Neural cell (in vitro differentiated cells): ENCODE results near the gene OR4D1. TPM values are rescaled to one million over a fixed set of nuclear protein-coding genes. Genes with fewer than 3 reads are reported as not detected.

Experiments
- H2AFZ ChIP-seq: fragments of 200-600, 300-800 bp; sonication (generic), shearing (Covaris generic); 2 replicates; pipeline ENCODE4 v1.6.0; 2014; ENCODE audit warnings: low read depth, mild to moderate bottlenecking, antibody characterized with exemption, low read length, moderate library complexity
- H3F3A ChIP-seq: fragments of 200-600 bp; shearing (Covaris generic); 2 replicates; pipeline ENCODE4 v1.6.1; 2016; ENCODE audit warnings: mild to moderate bottlenecking, moderate library complexity, mixed read lengths, antibody characterized with exemption, low read length; ENCODE audit not compliant: insufficient read depth, poor library complexity, severe bottlenecking
- H3K27ac ChIP-seq: fragments of 200-600, 300-800 bp; sonication (generic), shearing (Covaris generic); 2 replicates; pipeline ENCODE4 v1.5.1; 2014; ENCODE audit warnings: mild to moderate bottlenecking, low read length, moderate library complexity
- H3K27me3 ChIP-seq: fragments of 300-800, 200-600 bp; sonication (generic), shearing (Covaris generic); 2 replicates; pipeline ENCODE4 v1.6.0; 2014; ENCODE audit warnings: mild to moderate bottlenecking, low read depth, low read length, moderate library complexity; ENCODE audit not compliant: insufficient read depth
- H3K36me3 ChIP-seq: fragments of 300-800, 200-600 bp; sonication (generic), shearing (Covaris generic); 2 replicates; pipeline ENCODE4 v1.5.1; 2014; ENCODE audit warnings: mild to moderate bottlenecking, antibody characterized with exemption, low read length, moderate library complexity; ENCODE audit not compliant: insufficient read depth
- H3K4me2 ChIP-seq: fragments of 300-800, 200-600 bp; sonication (generic), shearing (Covaris generic); 2 replicates; pipeline ENCODE4 v1.6.0; 2014; ENCODE audit warnings: mild to moderate bottlenecking, low read length
- H3K4me3 ChIP-seq: fragments of 300-800, 200-600 bp; sonication (generic), shearing (Covaris generic); 2 replicates; pipeline ENCODE4 v1.5.1; 2014; ENCODE audit warnings: mild to moderate bottlenecking, low read length, moderate library complexity
- H3K79me2 ChIP-seq: fragments of 200-600 bp; shearing (Covaris generic); replicated peaks from 2 replicates; pipeline ENCODE4 v1.6.0; 2014; ENCODE audit warnings: mild to moderate bottlenecking, low read length, moderate library complexity; ENCODE audit not compliant: insufficient read depth
- H3K9ac ChIP-seq: fragments of 300-800, 200-600 bp; sonication (generic), shearing (Covaris generic); 2 replicates; pipeline ENCODE4 v1.6.1; 2016; ENCODE audit warnings: mild to moderate bottlenecking, low read length, mixed read lengths
- H3K9me2 ChIP-seq: fragments of 200-600 bp; shearing (Covaris generic); 2 replicates; pipeline ENCODE4 v1.6.1; 2016; ENCODE audit warnings: mild to moderate bottlenecking, low read length, mixed read lengths; ENCODE audit not compliant: insufficient read depth
- H3K9me3 ChIP-seq: fragments of 200-600, 300-800 bp; sonication (generic), shearing (Covaris generic); 2 replicates; pipeline ENCODE4 v1.6.1; 2016; ENCODE audit warnings: mild to moderate bottlenecking, mixed run types, low read length, moderate library complexity, mixed read lengths
- H4K20me1 ChIP-seq: fragments of 200-600 bp; shearing (Covaris generic); 2 replicates; pipeline ENCODE4 v1.6.1; 2016; ENCODE audit warnings: mild to moderate bottlenecking, mixed run types; ENCODE audit not compliant: insufficient read depth
- EP300 ChIP-seq: fragments of 450-650 bp; conservative IDR thresholded peaks from 2 replicates; pipeline ENCODE4 v1.6.1; 2014; ENCODE audit warnings: antibody characterized with exemption, mild to moderate bottlenecking, moderate library complexity; ENCODE audit not compliant: poor library complexity, severe bottlenecking
- EZH2 ChIP-seq: fragments of 200-600, 300-800 bp; shearing (Covaris generic), sonication (generic); IDR thresholded peaks from 2 replicates; pipeline ENCODE4 v1.6.1; 2014; ENCODE audit warnings: antibody characterized with exemption, low read length, borderline replicate concordance, mild to moderate bottlenecking; ENCODE audit not compliant: insufficient read depth, poor library complexity, severe bottlenecking
- MXI1 ChIP-seq: fragments of 450-650 bp; conservative IDR thresholded peaks from 2 replicates; pipeline ENCODE4 v1.6.1; 2014; ENCODE audit warnings: antibody characterized with exemption, mild to moderate bottlenecking; ENCODE audit not compliant: poor library complexity, severe bottlenecking
- POLR2AphosphoS5 ChIP-seq: IDR thresholded peaks from 2 replicates; pipeline ENCODE4 v1.6.1; 2012
- RAD21 ChIP-seq: fragments of 450-650 bp; conservative IDR thresholded peaks from 2 replicates; pipeline ENCODE4 v1.6.1; 2014; ENCODE audit warnings: antibody characterized with exemption, mild to moderate bottlenecking, moderate library complexity
- SMC3 ChIP-seq: fragments of 450-650 bp; conservative IDR thresholded peaks from 2 replicates; pipeline ENCODE4 v1.6.1; 2014; ENCODE audit warnings: antibody characterized with exemption, mild to moderate bottlenecking, moderate library complexity; ENCODE audit not compliant: poor library complexity
- TAF1 ChIP-seq: IDR thresholded peaks from 2 replicates; pipeline ENCODE4 v1.6.1; 2012; ENCODE audit warnings: low read depth
- polyA plus RNA-seq: library from polyadenylated mRNA; depleted of rRNA; stranded (reverse); fragments of >200 nt; gene quantifications from 2 replicates; pipeline ENCODE4 v1.2.3, GENCODE V29; 2014
- TF ChIP-seq, protein P1 (sequence below): IDR thresholded peaks from 2 replicates; pipeline ENCODE4 v1.6.1; 2012; ENCODE audit warnings: borderline replicate concordance
- TF ChIP-seq, protein P2 (sequence below): fragments of 450-650 bp; IDR thresholded peaks from 2 replicates; pipeline ENCODE4 v1.5.1; 2014; ENCODE audit warnings: antibody characterized with exemption, mild to moderate bottlenecking, moderate library complexity; ENCODE audit not compliant: poor library complexity, severe bottlenecking

The OR4D1 gene
- polyA plus RNA-seq, 1 donor from 2014 or later = not detected

DNA sequence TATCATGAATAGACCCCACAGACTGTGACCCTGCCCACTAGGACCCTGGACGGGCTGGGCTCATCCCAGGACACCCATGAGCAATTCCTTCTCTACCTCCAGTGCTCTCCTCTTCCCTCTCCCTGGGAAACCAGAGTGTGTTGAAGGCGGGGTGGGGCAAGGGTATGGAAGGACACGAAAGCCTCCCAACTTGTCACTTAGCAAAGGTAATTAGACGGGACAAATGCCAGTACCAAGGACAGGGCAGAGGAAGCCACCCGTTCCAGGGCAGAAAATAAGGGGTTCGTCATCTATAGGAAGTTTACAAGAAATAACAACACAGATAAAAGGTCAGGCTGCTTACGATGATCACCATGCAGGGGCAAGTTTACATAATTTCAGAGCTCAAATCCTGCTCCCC is 39.5 kb downstream of the OR4D1 start:
- H4K20me1 ChIP-seq = no peaks in the 10 kb centered on the region
- H3K9me3 ChIP-seq = no peaks in the 10 kb centered on the region
- H3K27me3 ChIP-seq = no peaks in the 10 kb centered on the region
- H3K9me2 ChIP-seq = no peaks in the 10 kb centered on the region
- no peaks in the 10 kb centered on the region for H3F3A ChIP-seq
- no peak overlapping the region for H3K27ac ChIP-seq
- TF ChIP-seq, protein P1, sequence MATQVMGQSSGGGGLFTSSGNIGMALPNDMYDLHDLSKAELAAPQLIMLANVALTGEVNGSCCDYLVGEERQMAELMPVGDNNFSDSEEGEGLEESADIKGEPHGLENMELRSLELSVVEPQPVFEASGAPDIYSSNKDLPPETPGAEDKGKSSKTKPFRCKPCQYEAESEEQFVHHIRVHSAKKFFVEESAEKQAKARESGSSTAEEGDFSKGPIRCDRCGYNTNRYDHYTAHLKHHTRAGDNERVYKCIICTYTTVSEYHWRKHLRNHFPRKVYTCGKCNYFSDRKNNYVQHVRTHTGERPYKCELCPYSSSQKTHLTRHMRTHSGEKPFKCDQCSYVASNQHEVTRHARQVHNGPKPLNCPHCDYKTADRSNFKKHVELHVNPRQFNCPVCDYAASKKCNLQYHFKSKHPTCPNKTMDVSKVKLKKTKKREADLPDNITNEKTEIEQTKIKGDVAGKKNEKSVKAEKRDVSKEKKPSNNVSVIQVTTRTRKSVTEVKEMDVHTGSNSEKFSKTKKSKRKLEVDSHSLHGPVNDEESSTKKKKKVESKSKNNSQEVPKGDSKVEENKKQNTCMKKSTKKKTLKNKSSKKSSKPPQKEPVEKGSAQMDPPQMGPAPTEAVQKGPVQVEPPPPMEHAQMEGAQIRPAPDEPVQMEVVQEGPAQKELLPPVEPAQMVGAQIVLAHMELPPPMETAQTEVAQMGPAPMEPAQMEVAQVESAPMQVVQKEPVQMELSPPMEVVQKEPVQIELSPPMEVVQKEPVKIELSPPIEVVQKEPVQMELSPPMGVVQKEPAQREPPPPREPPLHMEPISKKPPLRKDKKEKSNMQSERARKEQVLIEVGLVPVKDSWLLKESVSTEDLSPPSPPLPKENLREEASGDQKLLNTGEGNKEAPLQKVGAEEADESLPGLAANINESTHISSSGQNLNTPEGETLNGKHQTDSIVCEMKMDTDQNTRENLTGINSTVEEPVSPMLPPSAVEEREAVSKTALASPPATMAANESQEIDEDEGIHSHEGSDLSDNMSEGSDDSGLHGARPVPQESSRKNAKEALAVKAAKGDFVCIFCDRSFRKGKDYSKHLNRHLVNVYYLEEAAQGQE = no peak
- TF ChIP-seq TAF1 (no peak), EZH2 (no peak), SMC3 (no peak), POLR2AphosphoS5 (no peak), EP300 (no peak), RAD21 (no peak), MXI1 (no peak)
- TF ChIP-seq, protein P2, sequence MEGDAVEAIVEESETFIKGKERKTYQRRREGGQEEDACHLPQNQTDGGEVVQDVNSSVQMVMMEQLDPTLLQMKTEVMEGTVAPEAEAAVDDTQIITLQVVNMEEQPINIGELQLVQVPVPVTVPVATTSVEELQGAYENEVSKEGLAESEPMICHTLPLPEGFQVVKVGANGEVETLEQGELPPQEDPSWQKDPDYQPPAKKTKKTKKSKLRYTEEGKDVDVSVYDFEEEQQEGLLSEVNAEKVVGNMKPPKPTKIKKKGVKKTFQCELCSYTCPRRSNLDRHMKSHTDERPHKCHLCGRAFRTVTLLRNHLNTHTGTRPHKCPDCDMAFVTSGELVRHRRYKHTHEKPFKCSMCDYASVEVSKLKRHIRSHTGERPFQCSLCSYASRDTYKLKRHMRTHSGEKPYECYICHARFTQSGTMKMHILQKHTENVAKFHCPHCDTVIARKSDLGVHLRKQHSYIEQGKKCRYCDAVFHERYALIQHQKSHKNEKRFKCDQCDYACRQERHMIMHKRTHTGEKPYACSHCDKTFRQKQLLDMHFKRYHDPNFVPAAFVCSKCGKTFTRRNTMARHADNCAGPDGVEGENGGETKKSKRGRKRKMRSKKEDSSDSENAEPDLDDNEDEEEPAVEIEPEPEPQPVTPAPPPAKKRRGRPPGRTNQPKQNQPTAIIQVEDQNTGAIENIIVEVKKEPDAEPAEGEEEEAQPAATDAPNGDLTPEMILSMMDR = no peak
- no peak overlapping the region for H2AFZ ChIP-seq
- no peak overlapping the region for H3K4me3 ChIP-seq
- H3K36me3 ChIP-seq = no peaks in the 10 kb centered on the region
- no peaks in the 10 kb centered on the region for H3K79me2 ChIP-seq
- no peak overlapping the region for H3K9ac ChIP-seq
- H3K4me2 ChIP-seq = no peak overlapping the region

DNA sequence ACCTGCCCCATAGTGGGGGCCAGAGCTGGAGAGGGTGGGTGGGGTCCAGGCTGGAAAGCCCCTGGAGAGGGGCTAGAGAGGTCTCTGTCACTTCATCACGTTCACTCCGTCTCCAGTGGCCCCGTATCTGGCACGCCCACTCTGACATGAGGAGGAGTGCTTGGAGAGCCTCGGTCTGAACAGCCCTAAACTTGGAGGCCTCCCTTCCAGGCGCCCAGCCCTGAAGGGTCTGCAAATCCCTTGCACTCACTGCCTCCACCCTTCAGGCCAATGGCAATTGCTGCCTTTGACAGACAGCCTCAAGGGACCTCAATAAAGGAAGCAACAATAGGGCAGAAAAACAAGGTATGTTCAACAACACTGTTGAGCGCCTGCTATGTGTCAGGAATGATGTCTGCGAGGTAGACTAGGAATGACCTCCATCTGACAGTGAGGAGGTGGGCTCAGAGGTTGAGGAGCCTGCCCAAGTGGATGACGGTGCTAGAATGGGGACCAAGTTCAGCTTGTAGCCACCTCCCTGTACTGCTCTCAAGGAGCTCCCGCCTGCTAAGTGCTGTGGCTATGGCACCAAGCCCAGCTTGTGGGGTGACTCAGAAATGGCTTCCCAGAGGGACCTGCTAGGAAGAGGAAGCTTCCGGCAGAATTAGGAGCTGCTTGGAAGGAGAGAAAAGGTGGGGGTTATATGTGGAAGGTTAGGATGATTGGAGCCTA is 41.4 kb downstream of the OR4D1 start:
- H2AFZ ChIP-seq = no peak overlapping the region
- H3K9ac ChIP-seq = no peak overlapping the region

More for the DNA sequence above, 41.4 kb downstream of the OR4D1 start:
- H3F3A ChIP-seq = no peaks in the 10 kb centered on the region
- H4K20me1 ChIP-seq = no peaks in the 10 kb centered on the region
- no peaks in the 10 kb centered on the region for H3K9me2 ChIP-seq
- H3K79me2 ChIP-seq = no peaks in the 10 kb centered on the region
- H3K4me3 ChIP-seq = no peak overlapping the region
- H3K27ac ChIP-seq = no peak overlapping the region
- TF ChIP-seq TAF1 = no peak
- TF ChIP-seq MXI1 = no peak
- TF ChIP-seq EP300 = no peak
- no peak for TF ChIP-seq EZH2
- TF ChIP-seq, protein P2 = no peak
- TF ChIP-seq, protein P1 = no peak
- no peak for TF ChIP-seq POLR2AphosphoS5
- no peaks in the 10 kb centered on the region for H3K27me3 ChIP-seq
- no peaks in the 10 kb centered on the region for H3K9me3 ChIP-seq
- H3K36me3 ChIP-seq = no peaks in the 10 kb centered on the region
- no peak overlapping the region for H3K4me2 ChIP-seq
